ENCODE data around the gene TRABD2B. TPM values are rescaled to one million over a fixed set of nuclear protein-coding genes. Genes with fewer than 3 reads are reported as not detected.

Gene TRABD2B
- polyA plus RNA-seq, 1 experiment = not detected

DNA sequence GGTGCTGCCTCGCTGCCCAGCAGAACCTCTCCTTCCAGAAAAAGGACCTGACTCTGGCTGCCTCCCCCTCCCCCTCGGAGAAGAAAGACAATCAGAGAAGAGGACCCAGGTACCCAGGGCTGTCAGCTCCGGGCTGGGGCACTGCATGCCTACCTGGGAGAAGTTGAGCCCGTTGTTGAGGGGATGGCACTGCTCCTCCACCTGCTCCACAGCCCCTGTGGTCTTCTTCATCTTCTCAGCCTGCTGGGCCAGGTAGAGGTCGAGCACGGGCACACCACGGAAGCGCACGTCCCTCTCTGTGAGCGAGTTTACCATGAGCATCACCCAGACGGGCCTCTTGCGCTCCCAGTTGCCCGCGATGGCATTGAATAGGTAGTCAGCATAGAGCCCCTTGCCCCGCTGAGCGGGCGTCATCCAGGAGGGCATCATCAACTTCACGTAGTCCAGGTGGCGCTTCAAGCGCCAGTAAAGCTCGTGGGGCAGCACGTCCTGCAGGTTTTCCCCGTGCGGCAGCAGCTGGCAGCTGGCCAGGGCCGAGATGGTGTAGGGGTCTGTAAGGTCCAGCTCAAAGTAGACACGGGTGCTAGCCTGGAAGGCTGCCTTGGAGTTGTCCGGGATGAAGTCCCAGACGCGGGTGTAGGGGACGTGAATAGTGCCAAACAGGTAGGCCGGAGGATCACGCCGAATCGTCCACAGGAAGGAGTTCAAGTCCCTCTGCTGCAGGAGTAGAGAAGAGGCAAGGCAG, 3.1 kb downstream of the TRABD2B start:
- Histone ChIP-seq H3K4me3 (ENCODE audit: low read depth, low read length) (no peak overlapping the region), H3K27me3 (ENCODE audit: control insufficient read depth, insufficient read depth, low read length) (peaks cover 32% of the 10 kb centered on the region), H3K9me3 (ENCODE audit: control insufficient read depth, insufficient read depth, low read length) (no peaks in the 10 kb centered on the region; the same call in 1 of the 2 replicates), H3K27ac (ENCODE audit: low read depth, low read length) (no peak overlapping the region)
- CTCF ChIA-PET = no interaction called here
- TF ChIP-seq, protein P1, sequence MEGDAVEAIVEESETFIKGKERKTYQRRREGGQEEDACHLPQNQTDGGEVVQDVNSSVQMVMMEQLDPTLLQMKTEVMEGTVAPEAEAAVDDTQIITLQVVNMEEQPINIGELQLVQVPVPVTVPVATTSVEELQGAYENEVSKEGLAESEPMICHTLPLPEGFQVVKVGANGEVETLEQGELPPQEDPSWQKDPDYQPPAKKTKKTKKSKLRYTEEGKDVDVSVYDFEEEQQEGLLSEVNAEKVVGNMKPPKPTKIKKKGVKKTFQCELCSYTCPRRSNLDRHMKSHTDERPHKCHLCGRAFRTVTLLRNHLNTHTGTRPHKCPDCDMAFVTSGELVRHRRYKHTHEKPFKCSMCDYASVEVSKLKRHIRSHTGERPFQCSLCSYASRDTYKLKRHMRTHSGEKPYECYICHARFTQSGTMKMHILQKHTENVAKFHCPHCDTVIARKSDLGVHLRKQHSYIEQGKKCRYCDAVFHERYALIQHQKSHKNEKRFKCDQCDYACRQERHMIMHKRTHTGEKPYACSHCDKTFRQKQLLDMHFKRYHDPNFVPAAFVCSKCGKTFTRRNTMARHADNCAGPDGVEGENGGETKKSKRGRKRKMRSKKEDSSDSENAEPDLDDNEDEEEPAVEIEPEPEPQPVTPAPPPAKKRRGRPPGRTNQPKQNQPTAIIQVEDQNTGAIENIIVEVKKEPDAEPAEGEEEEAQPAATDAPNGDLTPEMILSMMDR (IDR thresholded peaks at IDR 0.05; ENCODE audit: low read depth, low read length) = no peak
- POLR2A ChIA-PET = no interaction called here
- no peak for DNase-seq (ENCODE audit: low read depth, low spot score)

DNA sequence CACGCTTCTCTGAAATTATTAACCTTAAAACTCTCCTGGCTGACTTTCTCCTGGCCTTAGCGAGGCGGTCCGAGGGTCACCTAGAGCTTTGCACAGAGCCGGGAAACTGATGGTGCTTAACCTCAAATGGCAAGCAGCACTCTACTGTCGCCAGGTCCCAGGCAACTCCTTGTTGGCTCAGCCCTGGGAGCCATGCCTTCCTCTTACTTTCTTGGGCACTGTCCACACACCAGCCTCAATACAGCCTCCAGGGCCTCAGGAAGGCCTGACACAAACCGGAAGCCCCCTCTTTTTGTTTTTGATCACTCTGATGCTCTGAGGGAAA, 3.8 kb downstream of the TRABD2B start:
- CTCF ChIA-PET = no interaction called here
- H3K27ac ChIP-seq (ENCODE audit: low read depth, low read length) = no peak overlapping the region
- no peak for DNase-seq (ENCODE audit: low read depth, low spot score)
- TF ChIP-seq, protein P1 (IDR thresholded peaks at IDR 0.05; ENCODE audit: low read depth, low read length) = no peak
- peaks cover 33% of the 10 kb centered on the region for H3K27me3 ChIP-seq (ENCODE audit: control insufficient read depth, insufficient read depth, low read length)
- POLR2A ChIA-PET = no interaction called here
- no peaks in the 10 kb centered on the region; the same call in 1 of the 2 replicates for H3K9me3 ChIP-seq (ENCODE audit: control insufficient read depth, insufficient read depth, low read length)
- no peak overlapping the region for H3K4me3 ChIP-seq (ENCODE audit: low read depth, low read length)

DNA sequence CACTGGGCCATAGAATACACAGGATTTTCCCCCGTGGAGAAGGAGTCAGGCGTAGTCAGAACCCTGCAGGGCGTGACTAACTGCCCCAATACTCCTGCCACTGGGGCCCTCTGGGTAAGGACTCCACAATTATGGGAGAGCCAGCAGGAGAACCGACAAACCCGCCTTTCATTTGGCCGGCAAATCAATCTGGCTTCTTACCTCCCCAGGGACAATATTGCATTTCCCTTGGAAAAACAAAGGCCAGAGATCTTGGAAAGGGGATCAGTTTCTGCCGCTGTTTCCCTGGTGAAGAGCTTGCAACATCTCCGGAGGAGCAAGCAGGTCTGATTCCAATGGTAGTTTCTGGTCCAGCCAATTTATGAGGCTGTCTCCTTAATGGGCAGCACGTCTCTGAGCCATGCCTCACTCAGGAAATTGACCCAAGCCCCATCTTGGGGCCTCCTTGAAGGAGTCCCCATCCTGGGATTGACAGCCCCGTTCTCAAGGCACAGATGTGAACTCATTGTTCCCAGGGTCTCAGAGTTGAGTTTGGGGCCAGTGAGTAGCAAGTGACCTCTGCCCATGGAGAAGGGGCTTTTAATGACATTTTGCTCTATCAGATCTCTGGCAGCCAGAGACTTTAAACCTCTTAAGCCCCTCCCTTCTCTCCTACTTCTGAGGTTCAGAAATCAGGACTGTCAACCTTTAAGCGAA, 4.3 kb downstream of the TRABD2B start:
- ChIA-PET POLR2A (no interaction called here), CTCF (no interaction called here)
- H3K4me3 ChIP-seq (ENCODE audit: low read depth, low read length) = no peak overlapping the region
- peaks cover 31% of the 10 kb centered on the region for H3K27me3 ChIP-seq (ENCODE audit: control insufficient read depth, insufficient read depth, low read length)
- TF ChIP-seq, protein P1 (IDR thresholded peaks at IDR 0.05; ENCODE audit: low read depth, low read length) = no peak
- no peak overlapping the region for H3K27ac ChIP-seq (ENCODE audit: low read depth, low read length)
- no peaks in the 10 kb centered on the region; the same call in 1 of the 2 replicates for H3K9me3 ChIP-seq (ENCODE audit: control insufficient read depth, insufficient read depth, low read length)
- DNase-seq (ENCODE audit: low read depth, low spot score) = no peak

DNA sequence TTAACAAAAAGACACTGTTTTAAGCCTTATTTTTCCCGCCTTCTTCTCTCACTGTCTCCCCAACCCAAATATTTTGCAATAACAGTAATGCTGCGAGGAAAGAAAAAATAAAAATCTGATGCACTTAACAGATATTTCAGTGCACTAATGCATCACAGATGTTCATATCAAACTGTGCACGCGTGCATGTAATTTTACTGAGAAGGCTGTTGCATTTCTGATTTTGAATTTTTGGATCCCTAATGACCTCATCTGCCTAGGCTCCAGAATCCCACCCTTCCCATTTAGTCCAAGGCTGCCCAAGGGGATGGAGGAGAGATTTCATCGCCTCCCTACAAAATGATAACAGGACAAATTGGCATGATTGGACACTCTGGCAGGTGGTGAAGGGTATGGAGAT, 5.5 kb downstream of the TRABD2B start:
- ChIA-PET POLR2A (no interaction called here), CTCF (interaction anchor here (1.1 kb wide), 1 partner anchor 70 kb away, joined by 3 read pairs; no protein-coding TSS in a partner anchor)
- Histone ChIP-seq H3K4me3 (ENCODE audit: low read depth, low read length) (no peak overlapping the region), H3K9me3 (ENCODE audit: control insufficient read depth, insufficient read depth, low read length) (no peaks in the 10 kb centered on the region; the same call in 1 of the 2 replicates), H3K27ac (ENCODE audit: low read depth, low read length) (no peak overlapping the region), H3K27me3 (ENCODE audit: control insufficient read depth, insufficient read depth, low read length) (peaks cover 32% of the 10 kb centered on the region)
- TF ChIP-seq, protein P1 (IDR thresholded peaks at IDR 0.05; ENCODE audit: low read depth, low read length) = no peak
- DNase-seq (ENCODE audit: low read depth, low spot score) = no peak

DNA sequence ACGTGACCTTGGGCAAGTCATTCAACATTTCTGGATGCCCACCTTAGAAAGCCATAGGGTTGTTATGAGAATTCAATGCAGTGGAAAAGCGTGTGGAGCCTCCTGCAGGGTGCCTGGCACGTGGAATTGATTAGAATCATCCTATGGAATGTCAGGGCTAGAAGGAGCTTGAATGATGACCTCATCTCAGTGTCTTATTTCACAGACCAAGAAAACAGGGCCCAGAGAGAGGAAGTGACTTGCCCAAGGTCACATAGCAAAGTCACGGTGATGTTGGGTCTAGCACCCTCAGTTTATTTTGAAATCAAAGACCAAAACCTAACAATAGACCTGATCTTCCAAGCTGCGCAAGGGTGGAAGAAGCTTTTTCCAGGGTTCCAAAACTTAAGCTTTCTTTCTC, 6.0 kb downstream of the TRABD2B start:
- POLR2A ChIA-PET = no interaction called here
- H3K4me3 ChIP-seq (ENCODE audit: low read depth, low read length) = no peak overlapping the region
- TF ChIP-seq, protein P1 (IDR thresholded peaks at IDR 0.05; ENCODE audit: low read depth, low read length) = no peak
- no peak overlapping the region for H3K27ac ChIP-seq (ENCODE audit: low read depth, low read length)
- peaks cover 29% of the 10 kb centered on the region for H3K27me3 ChIP-seq (ENCODE audit: control insufficient read depth, insufficient read depth, low read length)
- no peak for DNase-seq (ENCODE audit: low read depth, low spot score)
- CTCF ChIA-PET = interaction anchor here (1.1 kb wide), 1 partner anchor 70 kb away, joined by 3 read pairs; no protein-coding TSS in a partner anchor
- no peaks in the 10 kb centered on the region; the same call in 1 of the 2 replicates for H3K9me3 ChIP-seq (ENCODE audit: control insufficient read depth, insufficient read depth, low read length)

Data from AG04450 (cell line).